ENCODE measurements around the gene CSDE1. TPM values are rescaled to one million over a fixed set of nuclear protein-coding genes. Genes with fewer than 3 reads are reported as not detected.

CSDE1 gene
- total RNA-seq, 8 experiments from 2014 or later = 343 to 800 (median 541) TPM

DNA sequence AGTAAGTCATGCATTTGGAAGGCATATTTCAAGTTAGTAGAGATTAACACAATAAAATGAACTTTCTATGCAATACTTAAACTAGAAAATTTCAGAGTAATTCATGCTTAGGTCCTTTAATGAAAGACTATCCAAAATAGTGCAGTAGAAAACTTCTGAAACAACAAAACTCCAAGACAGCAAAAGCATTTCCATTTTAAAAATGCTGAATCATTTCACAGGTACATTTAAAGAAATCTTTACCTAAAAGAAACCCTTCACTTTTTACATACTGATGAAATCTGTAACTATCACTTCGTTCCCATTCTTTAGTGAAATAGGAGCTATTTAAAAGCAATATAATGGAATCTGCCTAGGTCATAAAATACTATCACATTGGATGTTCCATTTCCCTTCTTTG is 17.5 kb downstream of the CSDE1 start:
- no peak for ATAC-seq (replicated peaks in 6 of 8)
- no peaks in the 10 kb centered on the region for H3K4me1 ChIP-seq (replicated peaks in 1 of 2)
- H3K4me3 ChIP-seq = no peak overlapping the region
- H3K27ac ChIP-seq = no peak overlapping the region
- in situ Hi-C loops (cut with MboI; ENCODE audit: low pct_unique_long_range_greater_than_20kb in 2 of 9, low sequenced_read_pairs in 9 of 9, unreplicated experiment in 9 of 9) = no loop called here
- 94 to 100% (median 100%) methylated on average over 1 of the region's 1 CpG for WGBS, 10 experiments

DNA sequence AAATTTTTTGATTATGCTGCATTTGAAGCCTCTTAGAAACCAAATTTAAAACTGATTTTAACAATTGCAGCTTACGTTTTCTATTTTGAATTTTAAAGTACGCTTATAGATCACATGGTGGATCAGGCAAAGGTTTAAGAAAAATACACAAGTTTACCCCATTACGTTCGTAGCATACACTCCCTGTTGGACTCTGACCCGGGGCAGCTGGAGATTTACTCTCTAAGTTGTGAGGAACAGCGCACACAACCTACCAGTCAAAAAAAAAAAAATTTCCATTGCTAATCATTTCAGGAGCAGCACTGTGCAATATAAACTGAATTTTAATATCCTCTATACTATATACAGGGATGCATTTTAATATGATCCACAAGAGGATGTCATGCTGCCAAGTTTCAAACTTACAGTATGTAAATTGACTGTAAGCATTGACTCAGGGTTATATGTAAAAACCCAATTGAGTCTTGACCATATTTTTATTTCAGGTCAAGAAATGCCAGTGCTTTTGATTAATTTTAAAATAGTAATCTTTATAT is 20.4 kb downstream of the CSDE1 start:
- H3K4me1 ChIP-seq (replicated peaks in 1 of 2) = no peaks in the 10 kb centered on the region
- in situ Hi-C loops (cut with MboI; ENCODE audit: low pct_unique_long_range_greater_than_20kb in 2 of 9, low sequenced_read_pairs in 9 of 9, unreplicated experiment in 9 of 9) = no loop called here
- no peak overlapping the region for H3K27ac ChIP-seq
- H3K4me3 ChIP-seq = no peak overlapping the region
- peak in 1 of 8 experiments; percentile 95 for ATAC-seq (replicated peaks in 6 of 8)
- 0 to 100% (median 94%) methylated on average over 3 to 6 of the region's 6 CpGs; no CpG with 5 or more reads in 1 of the 10 experiments for WGBS, 10 experiments

DNA sequence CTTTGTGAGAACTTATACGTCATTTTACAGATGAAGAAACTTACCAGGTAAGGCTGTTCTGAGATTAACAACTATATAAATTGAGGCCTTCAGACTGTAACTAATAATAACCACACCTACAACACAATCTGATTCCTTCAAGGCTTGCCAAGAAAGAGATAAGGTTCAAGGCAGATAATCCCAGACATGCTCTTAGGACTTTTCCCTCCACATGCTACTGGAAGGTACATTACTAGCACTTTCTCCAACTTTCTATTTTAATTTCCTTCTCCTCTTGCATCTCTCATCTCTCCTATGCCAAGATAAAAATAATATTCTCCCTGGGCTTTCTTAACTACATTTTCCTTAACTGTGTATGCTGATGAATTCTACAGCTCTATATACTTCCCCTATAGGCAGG is 22.3 kb downstream of the CSDE1 start:
- Histone ChIP-seq H3K4me1 (replicated peaks in 1 of 2) (no peaks in the 10 kb centered on the region), H3K4me3 (no peak overlapping the region), H3K27ac (no peak overlapping the region)
- 67 to 100% (median 100%) methylated on average over 1 of the region's 1 CpG; no CpG with 5 or more reads in 1 of the 10 experiments for WGBS, 10 experiments
- ATAC-seq (replicated peaks in 6 of 8) = no peak
- in situ Hi-C loops (cut with MboI; ENCODE audit: low pct_unique_long_range_greater_than_20kb in 2 of 9, low sequenced_read_pairs in 9 of 9, unreplicated experiment in 9 of 9) = no loop called here

DNA sequence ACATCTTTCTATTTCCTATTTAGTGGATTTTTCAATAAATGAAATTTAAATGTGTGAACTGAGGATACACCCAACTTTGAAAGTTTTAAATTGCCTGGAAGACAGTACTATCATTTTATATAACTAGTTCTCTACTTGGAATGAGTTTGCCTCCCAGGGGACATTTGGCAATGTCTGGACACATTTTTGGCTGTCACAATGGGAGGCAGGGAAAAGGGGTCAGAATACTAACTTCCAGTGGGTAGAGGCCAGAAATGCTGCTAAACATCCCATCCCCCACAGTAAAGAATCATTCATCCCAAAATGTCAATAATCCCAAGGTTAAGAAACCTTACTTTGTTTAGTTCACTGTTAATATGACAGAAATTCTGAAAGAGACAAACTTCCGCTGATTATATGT is 28.0 kb downstream of the CSDE1 start:
- in situ Hi-C loops (cut with MboI; ENCODE audit: low pct_unique_long_range_greater_than_20kb in 2 of 9, low sequenced_read_pairs in 9 of 9, unreplicated experiment in 9 of 9) = no loop called here
- Histone ChIP-seq H3K4me1 (replicated peaks in 1 of 2) (no peaks in the 10 kb centered on the region), H3K4me3 (no peak overlapping the region), H3K27ac (no peak overlapping the region)
- 89 to 100% (median 100%) methylated on average over 1 of the region's 1 CpG; no CpG with 5 or more reads in 3 of the 10 experiments for WGBS, 10 experiments
- ATAC-seq (replicated peaks in 6 of 8) = no peak

DNA sequence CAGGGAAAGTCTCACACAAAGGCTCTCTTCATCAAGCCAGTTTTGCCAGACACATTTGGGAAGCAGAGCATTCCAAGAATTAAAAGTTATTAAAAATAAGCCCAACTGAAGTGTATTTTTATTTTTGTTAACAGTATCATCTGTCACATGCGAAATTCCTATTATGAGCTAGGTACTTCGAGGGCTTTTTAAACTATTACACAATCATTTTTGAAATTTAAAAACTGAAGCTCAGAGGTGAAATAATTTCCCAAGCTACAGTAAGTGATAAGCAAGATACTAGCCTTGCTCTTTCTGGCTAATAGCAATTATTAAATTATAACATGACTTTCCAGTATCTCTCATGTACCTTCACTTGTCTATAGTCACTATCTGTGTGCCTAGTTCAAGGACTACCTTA is 29.2 kb downstream of the CSDE1 start:
- no peak for ATAC-seq (replicated peaks in 6 of 8)
- in situ Hi-C loops (cut with MboI; ENCODE audit: low pct_unique_long_range_greater_than_20kb in 2 of 9, low sequenced_read_pairs in 9 of 9, unreplicated experiment in 9 of 9) = no loop called here

DNA sequence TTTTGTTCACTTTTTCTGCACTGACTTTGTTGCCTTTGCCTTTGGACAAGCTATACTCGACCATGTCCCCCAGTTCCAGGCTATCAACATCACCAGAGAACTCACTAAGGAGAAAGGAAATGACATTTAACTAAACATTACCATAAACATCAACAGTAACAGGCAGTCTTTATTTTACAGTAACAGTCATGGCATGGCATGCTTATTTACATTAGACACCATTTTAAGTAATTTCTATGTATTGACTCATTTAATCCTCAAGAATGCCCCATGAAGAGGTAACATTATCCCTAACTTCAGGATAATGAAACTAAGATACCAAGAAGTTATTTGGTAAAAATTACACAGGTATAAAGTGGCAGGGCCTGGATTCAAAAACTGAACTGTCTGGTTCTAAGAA is 32.6 kb downstream of the CSDE1 start:
- ATAC-seq (replicated peaks in 6 of 8) = no peak
- WGBS, 10 experiments = 70 to 100% (median 100%) methylated on average over 1 of the region's 1 CpG; no CpG with 5 or more reads in 1 of the 10 experiments
- no peaks in the 10 kb centered on the region for H3K4me1 ChIP-seq (replicated peaks in 1 of 2)
- no peak overlapping the region for H3K4me3 ChIP-seq
- in situ Hi-C loops (cut with MboI; ENCODE audit: low pct_unique_long_range_greater_than_20kb in 2 of 9, low sequenced_read_pairs in 9 of 9, unreplicated experiment in 9 of 9) = no loop called here
- no peak overlapping the region for H3K27ac ChIP-seq

More for the DNA sequence above, 29.2 kb downstream of the CSDE1 start:
- WGBS, 10 experiments = 60 to 97% (median 81%) methylated on average over 1 to 2 of the region's 2 CpGs; no CpG with 5 or more reads in 1 of the 10 experiments
- Histone ChIP-seq H3K4me1 (replicated peaks in 1 of 2) (no peaks in the 10 kb centered on the region), H3K4me3 (no peak overlapping the region), H3K27ac (no peak overlapping the region)

DNA sequence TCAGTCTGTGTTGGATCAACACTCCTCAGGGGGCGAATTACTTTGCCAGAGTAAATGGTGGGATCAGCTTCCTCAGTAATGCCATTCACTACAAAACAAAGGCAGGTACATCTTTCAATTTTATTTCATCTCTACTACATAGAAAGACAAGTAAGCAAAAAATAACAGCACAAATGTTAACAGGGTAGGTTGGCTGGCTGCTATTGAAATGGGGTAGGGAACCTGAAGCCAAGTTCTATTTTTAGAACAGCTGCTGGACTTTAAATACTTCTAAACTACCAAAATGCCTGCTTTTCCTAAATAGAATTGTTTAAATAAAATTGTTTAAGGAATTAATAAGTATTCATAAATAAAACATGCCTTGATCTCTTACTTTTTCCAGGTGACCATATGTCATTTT is 33.9 kb downstream of the CSDE1 start:
- no peak for ATAC-seq (replicated peaks in 6 of 8)
- Histone ChIP-seq H3K4me3 (no peak overlapping the region), H3K4me1 (replicated peaks in 1 of 2) (no peaks in the 10 kb centered on the region), H3K27ac (no peak overlapping the region)
- in situ Hi-C loops (cut with MboI; ENCODE audit: low pct_unique_long_range_greater_than_20kb in 2 of 9, low sequenced_read_pairs in 9 of 9, unreplicated experiment in 9 of 9) = no loop called here
- 85 to 100% (median 100%) methylated on average over 1 of the region's 1 CpG; no CpG with 5 or more reads in 2 of the 10 experiments for WGBS, 10 experiments

DNA sequence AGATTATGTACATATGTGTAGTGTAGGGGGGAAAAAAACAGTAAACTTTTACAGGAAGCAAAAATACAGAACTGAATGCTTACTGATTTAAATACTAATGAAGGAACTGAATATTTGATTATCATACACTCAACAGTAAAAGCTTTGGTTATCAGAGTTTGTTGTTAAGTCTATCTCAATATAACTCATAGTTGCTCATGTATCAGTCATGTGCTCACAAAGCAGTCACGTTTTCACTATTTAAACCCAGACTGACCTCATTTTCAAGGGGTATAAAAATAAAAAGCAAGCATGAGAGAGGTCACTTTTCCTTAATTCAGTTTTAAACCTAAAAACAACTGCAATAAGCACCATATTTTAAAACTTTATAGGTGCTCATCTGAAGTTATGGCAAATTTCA is 34.3 kb downstream of the CSDE1 start:
- Histone ChIP-seq H3K27ac (no peak overlapping the region), H3K4me1 (replicated peaks in 1 of 2) (no peaks in the 10 kb centered on the region), H3K4me3 (no peak overlapping the region)
- WGBS, 10 experiments = 0 to 79% (median 0%) methylated on average over 1 of the region's 1 CpG; no CpG with 5 or more reads in 1 of the 10 experiments
- ATAC-seq (replicated peaks in 6 of 8) = no peak
- in situ Hi-C loops (cut with MboI; ENCODE audit: low pct_unique_long_range_greater_than_20kb in 2 of 9, low sequenced_read_pairs in 9 of 9, unreplicated experiment in 9 of 9) = no loop called here

DNA sequence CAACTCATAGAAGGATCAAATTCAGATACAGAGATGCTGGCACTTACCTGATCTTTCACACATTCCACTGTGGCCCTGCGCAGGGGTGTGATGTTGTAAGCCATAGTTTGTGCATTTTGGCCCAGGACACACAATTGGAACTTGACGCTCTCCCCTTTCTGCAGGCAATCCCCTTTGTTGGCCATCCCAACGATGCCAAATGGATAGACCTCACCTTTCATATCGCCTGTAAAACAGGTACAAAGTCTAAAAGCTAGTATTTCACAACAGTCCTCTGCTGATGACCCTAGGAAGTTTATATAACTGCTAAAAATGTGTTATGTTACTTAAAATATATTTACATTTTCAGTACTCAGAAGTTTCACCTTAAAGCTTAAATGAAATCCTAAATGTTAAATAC is 37.3 kb downstream of the CSDE1 start:
- WGBS, 10 experiments = 93 to 100% (median 100%) methylated on average over 1 to 4 of the region's 4 CpGs; no CpG with 5 or more reads in 1 of the 10 experiments
- Histone ChIP-seq H3K4me1 (replicated peaks in 1 of 2) (peaks cover 1 to 9% of the 10 kb centered on the region in 2 donors), H3K4me3 (no peak overlapping the region), H3K27ac (no peak overlapping the region)
- in situ Hi-C loops (cut with MboI; ENCODE audit: low pct_unique_long_range_greater_than_20kb in 2 of 9, low sequenced_read_pairs in 9 of 9, unreplicated experiment in 9 of 9) = no loop called here
- no peak for ATAC-seq (replicated peaks in 6 of 8)

DNA sequence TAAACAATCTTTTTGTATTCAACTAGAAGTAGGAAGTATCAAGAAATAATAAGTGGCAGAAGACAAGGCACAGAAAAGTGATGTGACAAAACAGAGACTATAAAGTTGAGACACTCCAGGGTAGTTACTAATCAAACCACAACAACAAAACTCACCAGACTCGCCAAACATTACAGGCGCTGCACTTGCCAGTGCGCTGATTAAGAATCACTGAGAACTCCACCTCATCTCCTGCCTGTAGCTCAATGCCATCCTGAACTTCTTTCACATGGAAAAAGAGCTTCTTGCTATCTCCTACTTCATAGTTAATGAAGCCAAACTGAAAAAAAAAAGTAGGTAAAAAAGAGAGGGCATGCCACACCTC is 38.4 kb downstream of the CSDE1 start:
- WGBS, 10 experiments = 85 to 100% (median 94%) methylated on average over 3 of the region's 3 CpGs; no CpG with 5 or more reads in 4 of the 10 experiments
- no peak overlapping the region for H3K27ac ChIP-seq
- H3K4me3 ChIP-seq = no peak overlapping the region
- in situ Hi-C loops (cut with MboI; ENCODE audit: low pct_unique_long_range_greater_than_20kb in 2 of 9, low sequenced_read_pairs in 9 of 9, unreplicated experiment in 9 of 9) = no loop called here
- no peak for ATAC-seq (replicated peaks in 6 of 8)
- H3K4me1 ChIP-seq (replicated peaks in 1 of 2) = peaks cover 7 to 17% of the 10 kb centered on the region in 2 donors

DNA sequence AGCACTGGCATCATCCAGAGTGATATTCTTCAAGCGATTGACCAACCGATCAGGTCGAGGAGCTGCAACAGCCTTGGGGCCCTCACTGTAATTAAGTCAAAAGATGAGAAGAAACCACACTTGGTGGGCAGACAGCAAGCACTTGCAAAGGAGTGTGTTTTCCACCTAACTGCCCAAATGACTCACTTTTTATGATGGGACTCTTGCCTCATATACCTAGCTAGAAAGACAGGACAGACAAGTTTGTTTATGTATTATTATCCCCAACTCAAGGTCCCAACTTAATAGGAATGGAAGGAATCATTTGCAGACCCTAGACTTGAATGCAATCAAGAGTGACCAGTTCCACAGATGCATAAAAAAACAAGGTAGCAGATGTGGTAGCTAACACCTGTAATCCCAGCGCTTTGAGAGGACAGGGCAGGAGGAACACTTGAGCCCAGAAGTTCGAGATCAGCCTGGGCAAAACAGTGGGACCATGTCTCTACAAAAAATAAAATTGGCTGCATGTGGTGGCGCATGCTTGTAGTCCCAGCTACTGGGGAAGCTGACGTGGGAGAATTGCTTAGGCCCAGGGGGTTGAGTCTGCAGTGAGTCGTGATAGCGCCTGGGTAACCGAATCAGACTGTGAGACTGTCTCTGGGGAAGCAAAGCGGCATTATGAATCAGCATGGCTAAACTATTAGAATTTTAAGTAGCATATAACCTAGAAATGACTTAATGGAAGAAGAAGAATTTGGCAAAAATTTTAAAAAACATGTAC is 38.9 kb downstream of the CSDE1 start:
- 69 to 100% (median 90%) methylated on average over 1 to 11 of the region's 11 CpGs; no CpG with 5 or more reads in 1 of the 10 experiments for WGBS, 10 experiments
- no peak for ATAC-seq (replicated peaks in 6 of 8)
- H3K27ac ChIP-seq = no peak overlapping the region
- in situ Hi-C loops (cut with MboI; ENCODE audit: low pct_unique_long_range_greater_than_20kb in 2 of 9, low sequenced_read_pairs in 9 of 9, unreplicated experiment in 9 of 9) = no loop called here
- H3K4me1 ChIP-seq (replicated peaks in 1 of 2) = peaks cover 7 to 19% of the 10 kb centered on the region in 2 donors
- H3K4me3 ChIP-seq = no peak overlapping the region

DNA sequence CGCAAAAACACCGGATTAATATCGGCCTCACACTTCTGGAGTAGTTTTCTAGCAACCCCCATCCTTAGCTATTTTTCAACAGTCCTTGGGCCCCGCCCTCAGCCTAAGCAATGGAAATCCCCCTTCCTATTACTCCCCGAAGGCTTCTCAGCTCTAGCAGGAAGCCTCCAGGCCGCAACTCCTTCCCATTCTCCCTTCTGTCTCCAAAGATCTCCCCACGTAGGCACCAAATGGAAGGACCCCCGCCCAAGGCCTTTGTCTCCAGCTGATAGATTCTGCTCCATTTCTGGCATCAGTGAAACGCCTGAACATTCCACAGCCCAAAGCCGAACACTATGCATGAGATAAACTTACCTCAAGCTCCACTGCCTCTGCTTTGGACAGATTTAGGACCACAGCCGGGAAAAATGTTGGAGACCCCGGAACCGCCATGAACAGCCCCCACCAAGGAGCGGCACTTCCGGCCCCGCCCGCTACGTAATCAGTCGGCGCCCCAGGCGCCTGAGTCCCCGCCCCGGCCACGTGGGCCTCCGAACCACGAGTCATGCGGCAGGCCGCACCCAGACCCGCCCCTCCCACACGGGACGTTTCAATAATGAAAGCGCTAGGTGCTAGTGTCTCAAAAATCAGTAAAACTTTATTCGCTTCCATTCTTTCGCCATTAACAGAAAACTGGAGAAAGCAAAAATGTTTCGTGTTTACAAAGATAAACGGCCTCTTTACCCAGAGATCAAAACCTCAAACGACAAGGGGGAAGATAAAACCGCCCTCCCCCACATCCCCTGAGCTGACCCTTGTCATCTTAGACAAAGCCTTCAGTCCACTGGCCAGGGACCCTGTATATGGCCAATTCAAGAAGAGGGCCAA is 41.2 kb downstream of the CSDE1 start, which contains the start of gene NRAS:
Gene NRAS, minus strand, starts transcription at position 468 of the 867 bp plus-strand sequence. CDS start 611 bp downstream, outside the sequence.
- Histone ChIP-seq H3K27ac (peak within 1 kb of the TSS; percentile 81 to 85), H3K4me1 (replicated peaks in 1 of 2) (peaks cover 7 to 19% of the 10 kb centered on the region in 2 donors), H3K4me3 (peak within 1 kb of the TSS; percentile 62 to 98 (median 83))
- in situ Hi-C loops (cut with MboI; ENCODE audit: low pct_unique_long_range_greater_than_20kb in 2 of 9, low sequenced_read_pairs in 9 of 9, unreplicated experiment in 9 of 9) = no loop called here
- ATAC-seq (replicated peaks in 6 of 8) = peak; percentile 87 to 97 (median 93)
- WGBS, 10 experiments = 0 to 10% (median 1%) methylated on average over 2 to 27 of the region's 38 CpGs; no CpG with 5 or more reads in 2 of the 10 experiments

DNA sequence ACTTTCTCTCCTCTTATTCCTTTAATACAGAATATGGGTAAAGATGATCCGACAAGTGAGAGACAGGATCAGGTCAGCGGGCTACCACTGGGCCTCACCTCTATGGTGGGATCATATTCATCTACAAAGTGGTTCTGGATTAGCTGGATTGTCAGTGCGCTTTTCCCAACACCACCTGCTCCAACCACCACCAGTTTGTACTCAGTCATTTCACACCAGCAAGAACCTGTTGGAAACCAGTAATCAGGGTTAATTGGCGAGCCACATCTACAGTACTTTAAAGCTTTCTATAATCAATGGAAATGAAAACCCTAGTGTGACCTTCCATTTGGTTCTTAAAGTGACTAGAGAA is 41.9 kb downstream of the CSDE1 start:
- H3K4me1 ChIP-seq (replicated peaks in 1 of 2) = peaks cover 7 to 19% of the 10 kb centered on the region in 2 donors
- peak overlapping the region; percentile 81 to 85 for H3K27ac ChIP-seq
- H3K4me3 ChIP-seq = peak overlapping the region; percentile 62 to 98 (median 83)
- WGBS, 10 experiments = 0 to 54% (median 33%) methylated on average over 1 to 4 of the region's 4 CpGs; no CpG with 5 or more reads in 1 of the 10 experiments
- in situ Hi-C loops (cut with MboI; ENCODE audit: low pct_unique_long_range_greater_than_20kb in 2 of 9, low sequenced_read_pairs in 9 of 9, unreplicated experiment in 9 of 9) = no loop called here
- ATAC-seq (replicated peaks in 6 of 8) = peak in 3 of 8 experiments; percentile 2 to 10 (median 6)
